ENCODE results near the gene ZNF608. TPM values are rescaled to one million over a fixed set of nuclear protein-coding genes. Genes with fewer than 3 reads are reported as not detected.

The ZNF608 gene
- total RNA-seq, 1 experiment from 2014 or later, result 13.1 TPM

GRCh38 chr5:124706051-124706450, 40.4 kb downstream of the ZNF608 start:
- Histone ChIP-seq H3K9me3 (replicated peaks) (no peaks in the 10 kb centered on the region), H3K4me3 (no peak overlapping the region), H3K27ac (no peak overlapping the region), H3K27me3 (replicated peaks) (no peaks in the 10 kb centered on the region), H3K4me1 (replicated peaks) (peaks cover 13% of the 10 kb centered on the region), H3K36me3 (0 out of 2 replicates have a peak, but pooled peaks cover 3% of the 10 kb centered on the region)
- DNase-seq (ENCODE audit: low read depth in 1 of 2, low spot score in 2 of 2), result no peak

DNA sequence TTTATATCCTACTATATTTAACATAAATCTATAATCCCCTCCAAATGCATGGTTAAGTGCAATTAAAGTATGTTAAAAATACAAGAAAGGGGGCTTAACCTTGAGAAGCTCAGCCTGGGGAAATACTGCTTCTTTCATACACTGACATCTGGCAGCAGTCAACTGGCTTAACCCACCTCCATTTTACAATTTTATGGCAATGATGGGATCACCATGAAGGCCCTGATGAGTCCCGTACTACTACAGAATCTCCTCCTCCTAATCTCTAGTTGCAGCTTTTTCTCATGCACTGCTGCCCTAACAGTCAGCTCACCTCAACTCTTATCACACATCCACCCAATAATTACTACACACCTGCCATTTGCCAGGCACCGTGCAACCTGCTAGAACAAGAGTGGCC, 40.9 kb downstream of the ZNF608 start:
- peaks cover 13% of the 10 kb centered on the region for H3K4me1 ChIP-seq (replicated peaks)
- H3K27me3 ChIP-seq (replicated peaks), result no peaks in the 10 kb centered on the region
- H3K27ac ChIP-seq, result no peak overlapping the region
- H3K9me3 ChIP-seq (replicated peaks), result no peaks in the 10 kb centered on the region
- H3K36me3 ChIP-seq, result 0 out of 2 replicates have a peak, but pooled peaks cover 6% of the 10 kb centered on the region
- no peak for DNase-seq (ENCODE audit: low read depth in 1 of 2, low spot score in 2 of 2)
- no peak overlapping the region for H3K4me3 ChIP-seq

- Histone ChIP-seq H3K27me3 (replicated peaks) (no peaks in the 10 kb centered on the region), H3K4me1 (replicated peaks) (peaks cover 18% of the 10 kb centered on the region), H3K9me3 (replicated peaks) (no peaks in the 10 kb centered on the region), H3K4me3 (no peak overlapping the region), H3K36me3 (peaks cover 11% of the 10 kb centered on the region; the same call in 1 of the 2 replicates), H3K27ac (no peak overlapping the region)
- no peak for DNase-seq (ENCODE audit: low read depth in 1 of 2, low spot score in 2 of 2)
Observed at GRCh38 chr5:124704594-124705284, 41.7 kb downstream of the ZNF608 start.

DNA sequence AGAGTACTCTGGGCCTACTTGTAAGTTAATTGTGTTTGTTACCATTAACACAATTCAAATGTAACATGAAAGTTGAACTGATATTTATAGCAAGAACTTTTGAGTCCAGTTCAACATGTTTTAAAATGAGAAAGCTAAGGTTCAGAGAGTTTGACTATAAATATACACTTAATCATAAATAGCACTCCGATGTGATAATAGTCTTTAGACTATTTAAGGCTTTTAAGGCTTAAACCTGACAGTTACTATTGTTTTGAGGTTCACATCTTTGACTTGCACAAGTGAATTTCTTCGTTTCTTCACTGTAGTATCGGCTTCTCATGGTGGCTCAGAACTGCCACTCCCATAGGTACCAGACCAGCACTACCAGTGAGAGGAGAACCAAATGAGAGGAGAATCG, 42.4 kb downstream of the ZNF608 start:
- Histone ChIP-seq H3K36me3 (peaks cover 11% of the 10 kb centered on the region; the same call in 1 of the 2 replicates), H3K9me3 (replicated peaks) (no peaks in the 10 kb centered on the region), H3K4me1 (replicated peaks) (peaks cover 26% of the 10 kb centered on the region), H3K27ac (no peak overlapping the region), H3K27me3 (replicated peaks) (no peaks in the 10 kb centered on the region), H3K4me3 (no peak overlapping the region)
- no peak for DNase-seq (ENCODE audit: low read depth in 1 of 2, low spot score in 2 of 2)

DNA sequence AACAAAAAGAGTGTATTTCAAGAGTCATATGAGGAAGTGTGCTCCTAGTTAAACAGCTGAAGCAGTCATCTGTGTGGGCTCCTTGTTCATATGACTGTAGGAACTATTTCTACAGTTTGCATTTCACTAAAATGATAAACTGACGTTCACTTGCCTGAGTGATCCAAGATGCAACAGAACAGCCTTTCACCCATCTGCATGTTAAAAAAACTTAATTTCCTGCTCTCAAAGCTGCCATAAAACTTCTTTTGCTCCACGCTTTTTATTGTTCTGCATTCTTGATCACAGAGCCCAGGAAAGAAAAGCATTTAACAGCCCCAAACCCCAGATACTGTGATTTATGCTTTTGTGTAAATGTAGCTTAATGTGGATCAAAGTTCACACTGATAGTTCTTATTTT, 43.9 kb downstream of the ZNF608 start:
- Histone ChIP-seq H3K4me1 (replicated peaks) (peaks cover 40% of the 10 kb centered on the region), H3K9me3 (replicated peaks) (no peaks in the 10 kb centered on the region), H3K27me3 (replicated peaks) (no peaks in the 10 kb centered on the region), H3K36me3 (peaks cover 11% of the 10 kb centered on the region; the same call in 1 of the 2 replicates), H3K4me3 (no peak overlapping the region), H3K27ac (no peak overlapping the region)
- no peak for DNase-seq (ENCODE audit: low read depth in 1 of 2, low spot score in 2 of 2)

DNA sequence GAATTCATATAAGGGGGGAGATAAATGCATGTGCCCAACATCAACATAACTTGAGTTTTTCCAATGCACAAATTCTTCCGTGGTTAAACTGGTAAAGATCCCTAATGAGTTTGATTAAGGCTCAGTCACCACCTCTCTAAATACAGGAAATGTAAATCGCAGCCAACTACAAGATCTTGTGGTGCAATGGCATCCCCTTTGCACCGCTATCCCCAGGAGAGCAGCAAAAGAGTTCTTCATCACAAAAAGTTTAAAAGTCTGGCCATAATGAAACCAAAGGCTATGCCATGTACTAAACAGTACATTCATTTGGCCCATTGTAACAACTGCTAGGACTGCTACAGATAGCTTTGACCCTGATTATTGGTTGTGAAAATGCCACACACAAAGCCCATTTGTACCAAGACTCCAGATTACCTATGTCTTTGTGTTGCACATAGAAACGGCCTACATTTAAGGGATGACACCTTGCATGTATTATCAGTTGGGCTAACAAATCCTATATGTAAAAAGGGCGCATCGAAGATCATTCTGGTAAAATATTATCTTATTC, 44.5 kb downstream of the ZNF608 start:
- Histone ChIP-seq H3K4me1 (replicated peaks) (peaks cover 41% of the 10 kb centered on the region), H3K9me3 (replicated peaks) (no peaks in the 10 kb centered on the region), H3K27me3 (replicated peaks) (no peaks in the 10 kb centered on the region), H3K4me3 (no peak overlapping the region), H3K36me3 (peaks cover 11% of the 10 kb centered on the region; the same call in 1 of the 2 replicates), H3K27ac (no peak overlapping the region)
- no peak for DNase-seq (ENCODE audit: low read depth in 1 of 2, low spot score in 2 of 2)

DNA sequence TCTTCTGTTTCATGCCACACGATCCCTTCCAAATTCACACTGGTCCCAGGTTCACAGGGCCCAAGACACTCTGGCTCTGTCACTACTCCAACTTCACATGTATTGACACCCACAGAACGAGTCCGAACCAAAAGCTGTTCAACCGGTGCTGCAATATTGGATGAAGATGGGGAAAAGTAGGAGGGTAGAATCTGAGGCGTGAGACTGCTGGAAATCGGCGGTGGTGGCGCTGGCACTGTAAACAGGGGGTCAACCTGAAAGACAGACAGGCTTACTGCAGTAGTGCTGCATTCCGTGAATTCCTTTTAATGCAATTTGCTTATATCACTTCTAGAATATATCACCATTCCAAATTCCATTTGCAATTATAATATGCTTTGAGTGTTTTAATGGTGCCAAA, 45.4 kb downstream of the ZNF608 start:
- H3K27me3 ChIP-seq (replicated peaks), result no peaks in the 10 kb centered on the region
- DNase-seq (ENCODE audit: low read depth in 1 of 2, low spot score in 2 of 2), result no peak
- H3K4me3 ChIP-seq, result no peak overlapping the region
- no peak overlapping the region for H3K27ac ChIP-seq
- H3K9me3 ChIP-seq (replicated peaks), result no peaks in the 10 kb centered on the region
- peaks cover 41% of the 10 kb centered on the region for H3K4me1 ChIP-seq (replicated peaks)
- H3K36me3 ChIP-seq, result peaks cover 11% of the 10 kb centered on the region; the same call in 1 of the 2 replicates

DNA sequence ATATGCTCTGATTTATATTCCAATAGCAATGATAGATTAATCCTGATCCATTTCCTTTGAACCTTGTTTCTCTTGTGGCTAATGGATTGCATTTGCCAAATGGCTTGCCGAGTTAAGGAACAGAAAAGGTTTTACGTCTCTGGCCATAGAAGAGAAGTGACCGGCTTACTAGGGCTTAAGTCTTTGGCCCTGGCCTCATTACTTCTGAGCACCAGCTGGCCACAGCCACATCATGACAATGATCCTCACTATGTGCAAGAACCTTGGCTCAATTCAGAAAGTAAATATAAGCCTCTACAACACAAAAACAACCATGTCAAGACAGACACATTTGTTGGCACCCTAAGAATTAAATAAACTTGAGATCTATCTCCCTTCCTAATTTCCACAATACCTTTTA, 46.1 kb downstream of the ZNF608 start:
- Histone ChIP-seq H3K4me1 (replicated peaks) (peaks cover 41% of the 10 kb centered on the region), H3K36me3 (peaks cover 11% of the 10 kb centered on the region; the same call in 1 of the 2 replicates), H3K27me3 (replicated peaks) (no peaks in the 10 kb centered on the region), H3K27ac (no peak overlapping the region; the same call in 1 of the 2 replicates), H3K4me3 (no peak overlapping the region), H3K9me3 (replicated peaks) (no peaks in the 10 kb centered on the region)
- DNase-seq (ENCODE audit: low read depth in 1 of 2, low spot score in 2 of 2), result no peak

DNA sequence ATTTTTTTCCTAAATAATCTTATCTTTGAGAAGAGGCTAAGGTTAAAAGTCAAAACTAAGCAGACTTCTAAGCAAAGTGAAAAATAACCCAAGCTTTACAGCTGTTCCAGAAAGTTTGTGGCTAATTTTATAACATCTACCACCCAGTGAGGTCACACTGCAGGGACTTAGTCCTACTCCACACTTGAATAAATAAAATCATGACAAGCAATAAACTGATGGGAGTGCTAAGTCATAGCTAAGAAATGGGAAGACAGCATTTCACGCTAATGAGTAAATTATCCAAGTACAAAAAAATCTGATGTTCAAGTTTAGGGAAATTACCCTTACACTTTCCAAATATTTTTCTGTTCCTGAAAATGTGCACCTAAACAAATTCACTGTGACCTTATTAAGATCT, 47.7 kb downstream of the ZNF608 start:
- Histone ChIP-seq H3K27ac (peak overlapping the region; percentile 73), H3K4me1 (replicated peaks) (peaks cover 41% of the 10 kb centered on the region), H3K4me3 (no peak overlapping the region), H3K36me3 (peaks cover 11% of the 10 kb centered on the region; the same call in 1 of the 2 replicates), H3K9me3 (replicated peaks) (no peaks in the 10 kb centered on the region), H3K27me3 (replicated peaks) (no peaks in the 10 kb centered on the region)
- peak in 1 of 2 experiments; percentile 72 for DNase-seq (ENCODE audit: low read depth in 1 of 2, low spot score in 2 of 2)

- Histone ChIP-seq H3K27ac (peak overlapping the region; percentile 73), H3K4me3 (no peak overlapping the region), H3K36me3 (peaks cover 11% of the 10 kb centered on the region; the same call in 1 of the 2 replicates), H3K27me3 (replicated peaks) (no peaks in the 10 kb centered on the region), H3K9me3 (replicated peaks) (no peaks in the 10 kb centered on the region), H3K4me1 (replicated peaks) (peaks cover 42% of the 10 kb centered on the region)
- DNase-seq (ENCODE audit: low read depth in 1 of 2, low spot score in 2 of 2), result peak in 1 of 2 experiments; percentile 76
Observed at GRCh38 chr5:124697933-124698591, 48.4 kb downstream of the ZNF608 start.

DNA sequence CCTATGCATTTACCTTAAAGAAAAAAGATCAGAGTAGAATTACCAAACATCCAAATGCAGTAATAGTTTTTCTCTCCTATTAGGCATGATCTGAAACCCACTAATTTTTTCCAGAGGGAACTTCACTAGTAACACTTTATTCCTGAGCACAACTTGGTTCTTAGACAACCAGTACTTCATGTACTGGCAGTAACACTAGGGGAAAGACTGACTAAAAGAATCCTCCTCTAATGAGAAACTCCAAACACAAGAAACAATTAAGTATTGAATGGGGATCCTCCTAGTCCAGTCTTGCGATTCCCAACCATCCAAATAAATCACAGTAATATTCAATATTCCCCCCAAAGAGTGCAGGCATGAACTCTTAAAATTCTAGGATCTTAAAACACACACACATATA, 48.9 kb downstream of the ZNF608 start:
- Histone ChIP-seq H3K27me3 (replicated peaks) (no peaks in the 10 kb centered on the region), H3K9me3 (replicated peaks) (no peaks in the 10 kb centered on the region), H3K4me3 (no peak overlapping the region), H3K4me1 (replicated peaks) (peaks cover 46% of the 10 kb centered on the region), H3K27ac (peak overlapping the region; percentile 73), H3K36me3 (peaks cover 11% of the 10 kb centered on the region; the same call in 1 of the 2 replicates)
- DNase-seq (ENCODE audit: low read depth in 1 of 2, low spot score in 2 of 2), result no peak

DNA sequence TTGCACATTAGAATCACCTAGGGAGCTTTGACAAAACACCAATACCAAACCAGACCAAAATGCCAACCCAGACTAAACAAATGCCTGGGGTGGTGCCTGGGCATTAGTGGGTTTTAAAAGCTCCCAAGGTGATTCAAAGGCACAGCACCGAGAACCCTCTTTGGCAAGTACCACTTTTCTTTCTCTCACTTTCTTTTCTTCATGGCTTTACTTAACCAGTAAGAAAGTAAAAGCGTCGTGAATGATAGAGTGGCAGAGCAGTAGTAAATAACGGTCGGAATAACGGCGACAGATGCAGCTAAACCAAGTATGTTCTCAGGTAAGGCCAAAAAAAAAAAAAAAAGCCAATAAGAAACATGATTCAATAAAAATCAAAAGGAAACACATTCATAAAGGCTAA, 49.5 kb downstream of the ZNF608 start:
- Histone ChIP-seq H3K9me3 (replicated peaks) (no peaks in the 10 kb centered on the region), H3K36me3 (peaks cover 11% of the 10 kb centered on the region; the same call in 1 of the 2 replicates), H3K27me3 (replicated peaks) (no peaks in the 10 kb centered on the region), H3K4me3 (no peak overlapping the region), H3K27ac (no peak overlapping the region), H3K4me1 (replicated peaks) (peaks cover 51% of the 10 kb centered on the region)
- no peak for DNase-seq (ENCODE audit: low read depth in 1 of 2, low spot score in 2 of 2)
